Right renal cortex interstitium (tissue), 3 donors: ENCODE results near the gene FTO. TPM values are rescaled to one million over a fixed set of nuclear protein-coding genes. Genes with fewer than 3 reads are reported as not detected.

ENCODE experiments used
- DNase-seq, 3 donors: peaks; one replicate each; pipeline ENCODE4 v3.0.0-alpha.2; 2013; ENCODE audit warnings: low read depth in 3 of 3, low spot score in 2 of 3
- polyA plus RNA-seq, 3 donors: library from polyadenylated mRNA; unstranded; fragments of 120-200 nt; gene quantifications; one replicate each; pipeline ENCODE4 v1.2.1, GENCODE V29; 2013; ENCODE audit not compliant: insufficient read length in 3 of 3

The FTO gene
- polyA plus RNA-seq, 3 donors, result 91.4 to 104 (median 92.7) TPM

- no peak for DNase-seq
Measured at GRCh38 chr16:53707671-53708070, 3.7 kb downstream of the FTO start.

DNA sequence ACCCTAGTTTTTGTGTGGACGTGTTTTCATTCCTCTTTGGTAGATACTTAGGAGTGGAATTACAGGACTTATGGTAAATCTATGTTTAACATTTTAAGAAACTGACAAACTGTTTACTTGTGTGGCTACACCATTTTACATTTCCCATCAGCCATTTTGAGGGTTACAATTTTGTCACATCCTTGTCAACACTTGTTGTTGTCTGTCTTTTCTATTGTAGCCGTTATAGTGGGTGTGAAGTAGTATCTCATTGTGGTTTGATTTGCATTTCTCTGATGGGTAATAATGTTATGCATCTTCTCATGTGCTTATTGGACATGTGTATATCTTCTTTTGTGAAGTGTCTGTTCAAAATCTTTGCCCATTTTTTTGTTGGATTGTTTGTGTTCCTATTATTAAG is 4.5 kb downstream of the FTO start:
- no peak for DNase-seq

DNA sequence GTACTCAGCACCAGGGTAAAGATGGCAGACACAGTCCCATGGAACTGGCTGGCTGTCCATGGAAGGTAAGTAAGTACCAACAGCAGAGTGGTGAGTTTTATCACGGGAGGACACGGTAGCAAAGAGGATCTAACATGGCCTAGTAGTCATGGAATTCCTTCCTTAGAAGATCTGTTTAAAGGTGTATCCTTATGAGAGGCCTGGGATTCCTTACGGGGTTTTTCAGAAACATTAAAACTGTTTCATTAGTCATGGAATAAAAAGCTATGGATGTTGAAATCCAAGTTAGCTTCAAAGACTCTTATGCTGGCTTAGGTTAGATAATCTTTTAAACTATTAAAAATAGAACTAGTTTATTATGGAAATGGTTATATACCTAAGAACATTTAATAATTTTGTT is 7.4 kb downstream of the FTO start:
- no peak for DNase-seq

- no peak for DNase-seq
Measured at GRCh38 chr16:53712065-53712464, 8.1 kb downstream of the FTO start.

DNA sequence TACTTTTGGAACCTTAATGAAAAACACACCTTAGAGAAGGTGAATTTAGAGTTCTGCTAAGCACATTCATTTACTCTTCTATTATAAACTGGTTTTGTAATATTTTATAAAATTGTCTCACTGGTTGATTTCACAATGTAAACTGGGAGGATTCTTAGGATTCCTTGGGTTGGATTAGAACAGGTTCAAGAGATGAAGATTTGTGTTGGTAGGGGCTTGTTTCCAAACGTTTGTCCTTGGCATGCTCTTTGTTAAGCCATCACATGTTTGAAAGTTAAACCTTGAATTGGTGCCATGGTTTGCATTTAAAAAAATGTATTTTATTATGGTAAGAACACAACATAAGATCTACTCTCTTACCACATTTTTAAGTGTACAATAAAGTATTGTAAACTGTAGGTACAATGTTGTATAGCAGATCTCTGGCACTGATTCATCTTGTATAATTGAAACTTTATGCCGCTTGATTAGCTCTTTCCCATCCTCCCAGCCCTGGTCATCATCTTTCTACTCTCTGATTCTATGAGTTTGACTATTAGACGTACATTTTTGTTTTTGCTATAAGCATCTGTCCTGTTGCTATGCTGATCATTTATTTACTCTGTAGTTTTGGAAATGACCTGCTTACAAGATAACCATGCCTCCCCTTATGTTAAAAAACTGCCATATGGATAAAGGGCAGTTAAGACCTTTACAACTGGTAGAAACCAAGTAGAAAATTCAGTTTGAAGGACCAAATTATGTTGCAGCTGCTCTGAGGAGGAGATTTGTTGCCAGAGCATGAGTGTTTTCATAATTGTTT is 9.6 kb downstream of the FTO start:
- no peak for DNase-seq

- no peak for DNase-seq
Measured at GRCh38 chr16:53714205-53715022, 10.5 kb downstream of the FTO start.

GRCh38 chr16:53715023-53715384 is 11.0 kb downstream of the FTO start:
- no peak for DNase-seq

- no peak for DNase-seq
Measured at GRCh38 chr16:53717577-53717976, 13.6 kb downstream of the FTO start.

DNA sequence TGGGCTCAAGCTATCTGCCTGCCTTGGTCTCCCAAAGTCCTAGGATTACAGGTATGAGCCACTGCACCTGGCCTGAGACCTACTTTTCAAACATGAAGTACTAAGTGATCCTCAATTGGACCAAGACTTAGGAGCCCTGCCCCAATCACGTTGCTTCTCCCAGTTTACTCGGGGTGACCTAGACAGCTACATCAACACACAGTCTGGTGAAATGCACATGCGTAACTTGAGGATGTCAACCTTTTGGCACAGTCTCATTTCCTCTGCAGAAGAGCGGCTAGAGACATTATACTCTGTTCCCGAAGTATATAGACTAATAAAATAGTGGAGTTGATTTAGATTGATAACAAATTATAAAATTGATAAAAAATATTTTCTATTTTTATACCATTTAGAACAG is 17.1 kb downstream of the FTO start:
- no peak for DNase-seq

- DNase-seq, result no peak
Measured at GRCh38 chr16:53726625-53727024, 22.7 kb downstream of the FTO start.

DNA sequence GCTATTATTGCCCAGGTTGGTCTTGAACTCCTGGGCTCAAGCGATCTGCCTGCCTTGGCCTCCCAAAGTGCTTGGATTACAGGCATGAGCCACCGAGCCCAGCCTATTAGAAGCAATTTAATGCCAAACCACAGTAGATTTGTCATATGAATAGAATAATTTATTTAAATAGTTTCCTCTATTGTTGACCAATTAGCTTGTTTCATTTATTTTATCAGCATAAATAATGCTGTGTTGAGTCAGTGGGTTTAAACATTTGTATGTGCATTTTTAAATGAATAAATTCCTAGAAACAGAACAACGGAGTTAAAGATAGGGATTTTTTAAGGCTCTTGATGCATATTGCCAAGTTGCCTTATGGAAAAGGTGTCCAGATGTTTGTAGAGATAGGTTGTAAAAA is 26.7 kb downstream of the FTO start:
- no peak for DNase-seq

GRCh38 chr16:53732296-53732929 is 28.5 kb downstream of the FTO start:
- no peak for DNase-seq

DNA sequence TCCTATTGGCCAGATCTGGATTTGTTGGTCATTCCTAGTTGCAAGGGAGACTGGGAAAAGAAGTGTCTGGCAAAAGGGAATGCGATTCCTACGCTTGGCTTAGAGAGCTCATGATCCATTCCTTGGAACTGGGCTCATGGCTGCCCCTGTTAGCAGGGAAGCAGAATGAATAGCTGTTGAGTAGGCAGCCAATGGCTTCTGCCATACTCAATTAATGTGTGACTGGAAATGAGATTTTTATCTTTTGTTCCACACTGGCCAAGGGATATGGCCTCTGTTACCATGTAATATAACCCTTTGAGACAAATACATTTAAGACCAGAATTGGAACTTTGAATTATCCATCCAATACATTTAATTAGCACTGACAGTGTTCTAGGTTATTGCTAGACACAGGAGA is 31.0 kb downstream of the FTO start:
- no peak for DNase-seq

GRCh38 chr16:53736297-53736696 is 32.3 kb downstream of the FTO start:
- no peak for DNase-seq

GRCh38 chr16:53737552-53737951 is 33.6 kb downstream of the FTO start:
- no peak for DNase-seq

DNA sequence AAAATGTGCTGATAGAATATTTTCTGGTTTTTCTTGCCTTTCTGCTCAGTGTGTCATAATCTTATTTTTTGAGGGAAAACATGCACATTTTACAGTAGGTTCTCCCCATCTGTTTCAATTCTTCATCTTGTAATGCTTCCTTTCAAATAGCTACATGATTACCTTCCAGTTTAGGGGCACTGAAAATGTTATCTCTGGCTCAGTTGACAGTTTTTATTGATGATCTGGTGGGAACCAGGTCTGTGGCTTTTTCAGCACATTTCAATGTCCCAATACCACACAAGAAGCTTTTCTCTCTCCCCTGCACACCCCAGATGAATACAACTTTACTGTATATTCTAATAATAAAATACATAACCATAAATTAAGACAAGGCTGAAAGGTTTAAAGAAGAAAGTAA is 36.5 kb downstream of the FTO start:
- DNase-seq, result no peak

DNA sequence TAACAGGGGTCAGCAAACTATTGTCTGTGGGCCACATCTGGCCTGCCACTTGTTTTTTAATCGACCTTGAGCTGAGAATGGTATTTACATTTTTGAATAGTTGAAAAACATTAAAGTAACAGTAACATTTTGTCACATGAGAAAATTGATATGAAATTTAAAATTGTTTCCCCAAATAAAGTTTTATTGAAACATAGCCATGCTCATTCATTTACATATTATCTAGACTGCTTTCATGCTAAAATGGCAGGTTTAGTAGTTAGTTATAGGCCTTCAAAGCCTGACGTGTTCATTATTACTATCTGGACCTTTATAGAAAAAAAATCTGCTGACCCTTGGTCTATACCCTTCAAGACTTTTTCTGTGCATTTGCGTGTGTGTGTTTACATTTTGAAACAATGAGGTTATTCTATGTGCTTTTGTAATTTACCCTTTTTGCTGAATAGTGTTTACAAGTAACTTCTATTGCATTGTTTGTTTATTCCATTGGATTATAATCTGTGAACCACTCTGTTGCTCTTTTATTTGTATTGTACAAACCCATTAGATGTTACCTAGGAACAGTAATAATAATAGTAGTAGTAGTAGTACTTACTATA is 37.1 kb downstream of the FTO start:
- no peak for DNase-seq

DNA sequence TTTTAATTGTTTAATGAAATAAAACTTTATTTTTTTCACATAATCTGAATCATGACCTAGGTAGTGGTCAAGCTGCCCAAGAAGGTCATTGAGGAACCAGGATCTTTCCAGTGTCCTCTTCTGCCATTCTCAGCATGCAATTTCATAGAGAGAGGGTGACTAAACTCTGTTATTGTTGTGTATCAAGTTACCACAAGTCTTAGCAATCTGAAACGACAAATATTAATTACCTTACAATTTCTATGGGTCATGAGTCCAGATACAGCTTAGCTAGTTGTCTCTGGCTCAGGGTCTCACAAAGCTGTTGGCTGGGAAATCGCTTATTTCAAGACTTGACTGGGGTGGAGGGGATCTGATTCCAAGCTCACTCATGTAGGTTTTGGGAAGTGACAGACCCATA is 37.6 kb downstream of the FTO start:
- DNase-seq, result no peak

GRCh38 chr16:53743149-53743566 is 39.2 kb downstream of the FTO start:
- DNase-seq, result no peak

DNA sequence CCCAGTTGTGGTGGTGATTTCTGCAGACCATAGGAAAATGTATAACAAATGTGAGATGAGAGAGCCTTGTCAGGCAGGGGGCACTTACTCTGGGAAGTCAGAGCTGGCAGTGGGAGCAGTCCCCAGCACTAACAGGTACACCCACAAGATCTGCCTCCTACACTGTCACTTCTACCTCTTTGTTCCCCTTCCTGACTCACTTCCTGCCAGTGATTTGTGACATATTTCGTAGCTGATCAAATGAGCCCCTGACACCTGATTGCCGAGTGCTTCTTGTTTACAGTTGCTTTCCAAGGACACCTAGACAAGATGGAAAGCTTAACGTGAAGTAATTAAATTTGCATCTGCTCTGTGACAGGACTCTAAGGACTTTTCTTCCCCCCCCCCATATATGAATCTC is 40.5 kb downstream of the FTO start:
- no peak for DNase-seq

GRCh38 chr16:53745086-53745485 is 41.1 kb downstream of the FTO start:
- DNase-seq, result no peak
